HepG2 (cell line): Measurements from ENCODE around the gene BCL2L1. TPM values are rescaled to one million over a fixed set of nuclear protein-coding genes. Genes with fewer than 3 reads are reported as not detected.

Experiments
- BORCS8-MEF2B ChIP-seq: sonication (generic); formaldehyde crosslinking; IDR thresholded peaks from 2 replicates; pipeline ENCODE4 v1.8.0; 2022; ENCODE audit warnings: mild to moderate bottlenecking, missing genetic modification reagents
- HCFC1 ChIP-seq: fragments of 150-350 bp; IDR thresholded peaks from 2 replicates; pipeline ENCODE4 v1.6.1; 2014; ENCODE audit warnings: low read depth, low read length
- HMGA1 ChIP-seq: sonication (generic); formaldehyde crosslinking; conservative IDR thresholded peaks from 2 replicates; pipeline ENCODE4 v1.4.0; 2020; ENCODE audit warnings: missing genetic modification reagents
- POLR2G ChIP-seq: fragments of 200-400 bp; formaldehyde crosslinking; IDR thresholded peaks from 2 replicates; pipeline ENCODE4 v1.6.1; 2018; ENCODE audit warnings: mild to moderate bottlenecking, low read depth, low read length, moderate library complexity
- TBX2 ChIP-seq: sonication (generic); formaldehyde crosslinking; IDR thresholded peaks from 2 replicates; pipeline ENCODE4 v1.5.0; 2020; ENCODE audit warnings: missing genetic modification reagents, mild to moderate bottlenecking, borderline replicate concordance
- ZNF292 ChIP-seq: sonication (generic); formaldehyde crosslinking; IDR thresholded peaks from 2 replicates; pipeline ENCODE4 v1.8.1; 2022; ENCODE audit warnings: mild to moderate bottlenecking, low read depth, missing genetic modification reagents, borderline replicate concordance
- polyA plus RNA-seq, 8 experiments: library from polyadenylated mRNA; depleted of rRNA in 3 of 8; stranded (reverse) in 7 of 8; unstranded in 1 of 8; fragments of >200 nt; fragmentation: Illumina TruSeq in 4 of 8; extraction: Trizol in 4 of 8; gene quantifications; 2 replicates each; pipeline versions ENCODE4 v1.2.1 to v1.2.3, GENCODE V29; 2011 to 2016; ENCODE audit warnings: low read depth in 4 of 8, missing spikeins in 1 of 8, mixed read lengths in 1 of 8; ENCODE audit not compliant: insufficient read depth in 1 of 8
- total RNA-seq, 5 experiments: library from RNA; depleted of rRNA; stranded (reverse); fragments of >200 nt; fragmentation: Illumina TruSeq; extraction: Trizol; gene quantifications; 2 replicates each; pipeline ENCODE4 v1.2.3, GENCODE V29; 2016; ENCODE audit warnings: low read depth in 1 of 5
- TF ChIP-seq, protein P1 (sequence below): sonication (generic); formaldehyde crosslinking; IDR thresholded peaks from 2 replicates; pipeline ENCODE4 v1.4.0; 2020; ENCODE audit warnings: missing genetic modification reagents
- TF ChIP-seq, protein P2 (sequence below): sonication (generic); formaldehyde crosslinking; IDR thresholded peaks from 2 replicates; pipeline ENCODE4 v1.9.0; 2021; ENCODE audit warnings: missing genetic modification reagents, mild to moderate bottlenecking, borderline replicate concordance
- TF ChIP-seq, protein P3 (sequence below): sonication (generic); formaldehyde crosslinking; IDR thresholded peaks from 2 replicates; pipeline ENCODE4 v1.8.1; 2023; ENCODE audit warnings: missing genetic modification reagents, mild to moderate bottlenecking, borderline replicate concordance
- TF ChIP-seq, protein P4 (sequence below): sonication (generic); formaldehyde crosslinking; IDR thresholded peaks from 2 replicates; pipeline ENCODE4 v1.4.0; 2020; ENCODE audit warnings: missing genetic modification reagents

The BCL2L1 gene
- total and polyA plus RNA-seq, 2 of the 13 experiments (the other 11 are each of a cell fraction or from before 2014, with no cell fraction given): 164 to 258 TPM

DNA sequence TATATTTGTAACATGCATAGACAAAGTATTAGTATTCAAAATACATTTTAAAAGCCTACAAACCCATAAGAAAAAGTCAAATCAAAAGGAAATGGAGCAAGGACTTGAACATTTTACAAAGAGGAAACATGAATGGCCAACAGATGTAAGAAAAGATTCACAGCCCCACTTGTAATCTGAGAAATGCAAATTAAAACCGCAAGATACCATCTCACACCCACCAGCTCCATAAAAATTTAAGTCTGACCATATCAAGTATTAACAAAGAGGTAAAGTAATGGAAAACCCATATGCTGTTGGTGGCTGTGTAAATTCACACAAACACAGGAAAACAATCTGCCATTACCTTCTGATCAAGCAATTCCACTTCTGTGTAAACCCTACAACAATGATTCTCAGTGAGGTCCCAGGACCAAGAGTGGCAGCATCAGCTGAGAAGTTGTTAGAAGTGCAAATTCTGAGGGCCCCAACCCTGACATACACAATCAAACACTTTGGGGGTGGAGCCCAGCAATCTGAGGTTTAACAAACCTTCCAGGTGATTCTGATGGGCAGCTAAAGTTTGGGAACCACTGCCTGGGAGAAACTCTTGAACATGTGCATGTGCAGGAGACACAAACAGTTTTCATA is 30.9 kb downstream of the BCL2L1 start (continued):
- TF ChIP-seq, protein P1, sequence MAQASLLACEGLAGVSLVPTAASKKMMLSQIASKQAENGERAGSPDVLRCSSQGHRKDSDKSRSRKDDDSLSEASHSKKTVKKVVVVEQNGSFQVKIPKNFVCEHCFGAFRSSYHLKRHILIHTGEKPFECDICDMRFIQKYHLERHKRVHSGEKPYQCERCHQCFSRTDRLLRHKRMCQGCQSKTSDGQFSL (CRISPR knock-in tag): no peak
- TF ChIP-seq, protein P2, sequence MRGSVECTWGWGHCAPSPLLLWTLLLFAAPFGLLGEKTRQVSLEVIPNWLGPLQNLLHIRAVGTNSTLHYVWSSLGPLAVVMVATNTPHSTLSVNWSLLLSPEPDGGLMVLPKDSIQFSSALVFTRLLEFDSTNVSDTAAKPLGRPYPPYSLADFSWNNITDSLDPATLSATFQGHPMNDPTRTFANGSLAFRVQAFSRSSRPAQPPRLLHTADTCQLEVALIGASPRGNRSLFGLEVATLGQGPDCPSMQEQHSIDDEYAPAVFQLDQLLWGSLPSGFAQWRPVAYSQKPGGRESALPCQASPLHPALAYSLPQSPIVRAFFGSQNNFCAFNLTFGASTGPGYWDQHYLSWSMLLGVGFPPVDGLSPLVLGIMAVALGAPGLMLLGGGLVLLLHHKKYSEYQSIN (CRISPR knock-in tag): no peak
- TF ChIP-seq TBX2 (CRISPR knock-in tag): 0 out of 2 replicates have a peak, but pooled peaks have one; percentile 12
- TF ChIP-seq, protein P3, sequence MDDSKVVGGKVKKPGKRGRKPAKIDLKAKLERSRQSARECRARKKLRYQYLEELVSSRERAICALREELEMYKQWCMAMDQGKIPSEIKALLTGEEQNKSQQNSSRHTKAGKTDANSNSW (CRISPR knock-in tag): no peak
- TF ChIP-seq, protein P4, sequence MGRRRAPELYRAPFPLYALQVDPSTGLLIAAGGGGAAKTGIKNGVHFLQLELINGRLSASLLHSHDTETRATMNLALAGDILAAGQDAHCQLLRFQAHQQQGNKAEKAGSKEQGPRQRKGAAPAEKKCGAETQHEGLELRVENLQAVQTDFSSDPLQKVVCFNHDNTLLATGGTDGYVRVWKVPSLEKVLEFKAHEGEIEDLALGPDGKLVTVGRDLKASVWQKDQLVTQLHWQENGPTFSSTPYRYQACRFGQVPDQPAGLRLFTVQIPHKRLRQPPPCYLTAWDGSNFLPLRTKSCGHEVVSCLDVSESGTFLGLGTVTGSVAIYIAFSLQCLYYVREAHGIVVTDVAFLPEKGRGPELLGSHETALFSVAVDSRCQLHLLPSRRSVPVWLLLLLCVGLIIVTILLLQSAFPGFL: no peak
- no peak for TF ChIP-seq HCFC1
- no peak for TF ChIP-seq HMGA1 (CRISPR knock-in tag)
- peak; percentile 44; the same call in 1 of the 2 replicates for TF ChIP-seq POLR2G
- no peak for TF ChIP-seq ZNF292 (CRISPR knock-in tag)
- no peak for TF ChIP-seq BORCS8-MEF2B
- TF ChIP-seq, all 625 proteins: peak for 6
